ENCODE results near the gene PAQR8. TPM values are rescaled to one million over a fixed set of nuclear protein-coding genes. Genes with fewer than 3 reads are reported as not detected.

The PAQR8 gene
- total and polyA plus RNA-seq, 2 of the 13 experiments (the other 11 are each of a cell fraction or from before 2014, with no cell fraction given): 37.7 to 50.7 TPM

GRCh38 chr6:52362443-52363227 lies 684 bp downstream of the PAQR8 start (continued):
- TF ChIP-seq BCL3 (CRISPR knock-in tag; IDR thresholded peaks at IDR 0.05) (no peak), ZNF775 (CRISPR knock-in tag; IDR thresholded peaks at IDR 0.05; ENCODE audit: borderline replicate concordance) (no peak), HOXA9 (CRISPR knock-in tag; IDR thresholded peaks at IDR 0.05; ENCODE audit: borderline replicate concordance) (no peak), ZNF784 (CRISPR knock-in tag; IDR thresholded peaks at IDR 0.05; ENCODE audit: borderline replicate concordance) (no peak), IKZF4 (CRISPR knock-in tag; IDR thresholded peaks at IDR 0.05; ENCODE audit: borderline replicate concordance, low read depth, not compliant biosample characterization) (no peak), SMAD1 (CRISPR knock-in tag; IDR thresholded peaks at IDR 0.05; ENCODE audit: borderline replicate concordance, low read depth) (peak; percentile 74; the same call in 1 of the 2 replicates), ZBTB20 (CRISPR knock-in tag; IDR thresholded peaks at IDR 0.05; ENCODE audit: borderline replicate concordance, low read depth) (no peak), KLF6 (CRISPR knock-in tag; IDR thresholded peaks at IDR 0.05) (no peak), CHD4 (IDR thresholded peaks at IDR 0.05; ENCODE audit: borderline replicate concordance, low read length) (no peak), NFYC (CRISPR knock-in tag; IDR thresholded peaks at IDR 0.05) (no peak), SP1 (IDR thresholded peaks at IDR 0.05) (no peak), SP1 (CRISPR knock-in tag; IDR thresholded peaks at IDR 0.05) (no peak), AFF4 (CRISPR knock-in tag; IDR thresholded peaks at IDR 0.05) (no peak), KLF15 (CRISPR knock-in tag; IDR thresholded peaks at IDR 0.05; ENCODE audit: borderline replicate concordance) (no peak), KDM4B (CRISPR knock-in tag; IDR thresholded peaks at IDR 0.05) (no peak), HIC2 (CRISPR knock-in tag; IDR thresholded peaks at IDR 0.05; ENCODE audit: low read depth) (no peak), ZNF383 (CRISPR knock-in tag; IDR thresholded peaks at IDR 0.05; ENCODE audit: borderline replicate concordance) (no peak), KDM1A (CRISPR knock-in tag; IDR thresholded peaks at IDR 0.05) (no peak), RORA (CRISPR knock-in tag; IDR thresholded peaks at IDR 0.05) (no peak), ZFYVE20 (CRISPR knock-in tag; IDR thresholded peaks at IDR 0.05; ENCODE audit: borderline replicate concordance, low read depth) (no peak), ISL2 (CRISPR knock-in tag; IDR thresholded peaks at IDR 0.05) (no peak)
